Peyer's patch (tissue), 4 donors: Measurements from ENCODE around the gene LRRC8A. TPM values are rescaled to one million over a fixed set of nuclear protein-coding genes. Genes with fewer than 3 reads are reported as not detected.
A peak's percentile ranks its signal among the peaks of the same experiment; 100 is the strongest.

Experiments
- DNase-seq, 3 donors: peaks; one replicate each; pipeline ENCODE4 v3.0.0-alpha.2; 2017 to 2019
- H3K27ac ChIP-seq, 4 donors: fragments of 200-600 bp; sonication (generic); one replicate each; pipeline ENCODE4 v1.5.1; 2016 to 2019
- H3K27me3 ChIP-seq, 2 donors: fragments of 200-600 bp; sonication (generic); one replicate each; pipeline ENCODE4 v1.5.1; 2019
- H3K36me3 ChIP-seq, 3 donors: fragments of 200-600 bp; sonication (generic); one replicate each; pipeline ENCODE4 v1.5.1; 2016 to 2019
- H3K4me1 ChIP-seq, 4 donors: fragments of 200-600 bp; sonication (generic); one replicate each; pipeline ENCODE4 v1.5.1; 2016 to 2019
- H3K4me3 ChIP-seq, 4 donors: fragments of 200-600 bp; sonication (generic); 1 replicate in 3 of 4; 2 replicates in 1 of 4; pipeline ENCODE4 v1.5.1; 2016 to 2019; ENCODE audit warnings: mild to moderate bottlenecking in 1 of 4
- H3K9me3 ChIP-seq, 4 donors: fragments of 200-600 bp; sonication (generic); one replicate each; pipeline ENCODE4 v1.5.1; 2016 to 2019; ENCODE audit warnings: mild to moderate bottlenecking in 1 of 4
- POLR2A ChIP-seq, 2 donors: fragments of 450-650 bp; IDR thresholded peaks; one replicate each; pipeline ENCODE4 v1.5.1; 2017; ENCODE audit warnings: antibody characterized with exemption in 2 of 2, mild to moderate bottlenecking in 2 of 2, moderate library complexity in 2 of 2
- total RNA-seq, 4 donors: library from RNA; depleted of rRNA; stranded (reverse); fragments of >200 nt; gene quantifications; one replicate each; pipeline ENCODE4 v1.1.0, GENCODE V29; 2016
- TF ChIP-seq, protein P1 (sequence below), 6 experiments: fragments of 450-650 bp in 4 of 6; fragments of 200-600 bp in 2 of 6; sonication (generic) in 1 of 6; IDR thresholded peaks; one replicate each; pipeline ENCODE4 v1.5.1; 2017 to 2019; ENCODE audit warnings: antibody characterized with exemption in 6 of 6, mild to moderate bottlenecking in 3 of 6, moderate library complexity in 1 of 6

Gene LRRC8A
- total RNA-seq, 4 donors from 2014 or later: 20.0 to 39.2 (median 27.0) TPM

DNA sequence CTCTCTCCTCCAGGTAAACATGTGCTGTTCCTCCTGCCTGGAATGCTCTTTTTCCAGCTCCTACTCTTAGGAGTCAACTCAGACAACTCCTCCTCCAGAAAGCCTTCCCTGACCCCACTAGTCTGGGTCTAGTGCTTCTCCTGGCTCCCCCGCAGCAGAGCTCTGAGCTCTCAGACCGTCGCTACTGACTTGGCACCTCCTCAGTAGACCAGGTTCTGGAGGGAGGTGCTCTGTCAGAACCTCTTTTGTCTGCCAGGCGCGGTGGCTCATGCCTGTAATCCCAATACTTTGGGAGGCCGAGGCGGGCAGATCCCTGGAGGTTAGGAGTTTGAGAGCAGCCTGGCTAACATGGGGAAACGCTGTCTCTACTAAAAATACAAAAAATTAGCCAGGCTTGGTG is 3.4 kb downstream of the LRRC8A start:
- no peak for TF ChIP-seq POLR2A (IDR thresholded peaks at IDR 0.05)
- TF ChIP-seq, protein P1, sequence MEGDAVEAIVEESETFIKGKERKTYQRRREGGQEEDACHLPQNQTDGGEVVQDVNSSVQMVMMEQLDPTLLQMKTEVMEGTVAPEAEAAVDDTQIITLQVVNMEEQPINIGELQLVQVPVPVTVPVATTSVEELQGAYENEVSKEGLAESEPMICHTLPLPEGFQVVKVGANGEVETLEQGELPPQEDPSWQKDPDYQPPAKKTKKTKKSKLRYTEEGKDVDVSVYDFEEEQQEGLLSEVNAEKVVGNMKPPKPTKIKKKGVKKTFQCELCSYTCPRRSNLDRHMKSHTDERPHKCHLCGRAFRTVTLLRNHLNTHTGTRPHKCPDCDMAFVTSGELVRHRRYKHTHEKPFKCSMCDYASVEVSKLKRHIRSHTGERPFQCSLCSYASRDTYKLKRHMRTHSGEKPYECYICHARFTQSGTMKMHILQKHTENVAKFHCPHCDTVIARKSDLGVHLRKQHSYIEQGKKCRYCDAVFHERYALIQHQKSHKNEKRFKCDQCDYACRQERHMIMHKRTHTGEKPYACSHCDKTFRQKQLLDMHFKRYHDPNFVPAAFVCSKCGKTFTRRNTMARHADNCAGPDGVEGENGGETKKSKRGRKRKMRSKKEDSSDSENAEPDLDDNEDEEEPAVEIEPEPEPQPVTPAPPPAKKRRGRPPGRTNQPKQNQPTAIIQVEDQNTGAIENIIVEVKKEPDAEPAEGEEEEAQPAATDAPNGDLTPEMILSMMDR (IDR thresholded peaks at IDR 0.05): no peak
- DNase-seq: no peak
- H3K9me3 ChIP-seq: no peaks in the 10 kb centered on the region
- H3K27me3 ChIP-seq: no peaks in the 10 kb centered on the region
- no peak overlapping the region for H3K4me3 ChIP-seq
- H3K36me3 ChIP-seq: peaks cover 0 to 28% (median 0%) of the 10 kb centered on the region in 3 donors
- peaks cover 0 to 43% (median 8%) of the 10 kb centered on the region in 4 donors for H3K4me1 ChIP-seq
- H3K27ac ChIP-seq: no peak overlapping the region

DNA sequence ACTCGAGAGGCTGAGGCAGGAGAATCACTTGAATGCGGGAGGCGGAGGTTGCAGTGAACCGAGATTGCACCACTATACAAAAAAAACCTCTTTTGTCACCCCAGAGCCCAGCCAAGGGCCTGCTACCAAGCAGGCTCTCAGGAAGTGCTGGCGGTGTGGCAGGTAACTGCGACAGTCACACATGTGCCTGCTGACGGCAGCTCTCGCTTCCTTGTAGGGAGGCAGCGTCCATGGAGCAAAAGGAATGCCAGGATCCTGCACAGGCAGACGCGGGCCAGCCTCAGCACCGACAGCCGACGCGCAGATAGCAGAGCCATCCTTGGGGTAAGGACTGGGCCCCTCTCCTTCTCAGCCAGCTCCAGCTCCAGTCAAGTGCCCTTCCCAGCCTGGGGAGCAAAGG is 3.9 kb downstream of the LRRC8A start:
- DNase-seq: no peak
- H3K4me3 ChIP-seq: no peak overlapping the region
- TF ChIP-seq POLR2A (IDR thresholded peaks at IDR 0.05): no peak
- TF ChIP-seq, protein P1 (IDR thresholded peaks at IDR 0.05): no peak
- H3K4me1 ChIP-seq: peaks cover 0 to 39% (median 7%) of the 10 kb centered on the region in 4 donors
- H3K27ac ChIP-seq: peak overlapping the region in 1 of 4 donors; percentile 8
- H3K9me3 ChIP-seq: no peaks in the 10 kb centered on the region
- no peaks in the 10 kb centered on the region for H3K27me3 ChIP-seq
- H3K36me3 ChIP-seq: peaks cover 0 to 29% (median 0%) of the 10 kb centered on the region in 3 donors

DNA sequence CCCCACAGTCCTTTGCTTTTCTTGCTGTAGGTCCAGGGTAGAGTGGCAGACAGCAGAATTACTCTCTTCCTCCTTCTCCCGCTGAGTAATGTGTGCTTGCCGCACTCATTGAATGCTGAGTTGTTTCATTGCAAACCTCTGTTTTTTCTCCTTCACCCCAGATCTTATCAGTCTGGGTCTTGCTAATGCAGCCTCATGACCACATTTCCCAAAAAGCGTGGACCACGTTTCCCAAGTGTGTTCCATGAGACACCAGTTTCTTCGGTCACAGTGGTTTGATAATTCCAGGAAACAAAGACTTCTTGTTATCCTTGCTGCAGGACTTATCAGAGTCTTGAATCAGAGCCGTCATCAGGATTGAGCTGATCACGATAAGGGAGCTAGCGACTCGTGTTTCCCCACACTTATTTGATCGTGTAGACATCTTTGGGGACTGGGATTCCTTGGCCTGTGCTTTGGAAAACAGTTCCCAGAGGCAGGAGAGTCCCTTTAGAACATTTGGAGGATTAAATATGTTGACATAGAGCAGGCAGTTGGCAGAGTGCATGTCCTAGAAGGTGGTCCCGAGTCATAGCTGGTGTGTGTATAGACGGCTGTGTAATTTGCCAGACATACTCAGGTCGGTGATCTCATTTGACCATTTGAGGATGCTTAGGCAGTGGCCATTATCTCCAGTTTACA is 4.4 kb downstream of the LRRC8A start:
- H3K4me1 ChIP-seq: peaks cover 0 to 40% (median 6%) of the 10 kb centered on the region in 4 donors
- H3K36me3 ChIP-seq: peaks cover 0 to 29% (median 0%) of the 10 kb centered on the region in 3 donors
- TF ChIP-seq, protein P1 (IDR thresholded peaks at IDR 0.05): no peak

DNA sequence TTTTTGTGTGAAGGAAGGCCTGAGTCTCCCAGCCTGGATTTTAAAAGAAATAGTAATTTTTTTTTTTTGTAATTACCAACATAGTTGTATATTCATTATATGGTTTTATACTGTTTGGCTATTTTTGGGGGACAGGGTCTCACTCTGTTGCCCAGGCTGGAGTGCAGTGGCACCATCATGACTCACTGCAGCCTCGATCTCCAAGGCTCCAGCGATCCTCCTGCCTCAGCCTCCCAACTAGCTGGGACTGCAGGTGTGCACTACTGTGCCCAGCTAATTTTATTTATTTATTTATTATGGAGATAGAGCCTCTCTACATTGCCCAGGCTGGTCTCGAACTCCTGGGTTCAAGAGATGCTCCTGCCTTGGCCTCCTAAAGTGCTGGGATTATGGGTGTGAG is 5.1 kb downstream of the LRRC8A start:
- no peak overlapping the region for H3K27ac ChIP-seq
- no peak for DNase-seq

More for the DNA sequence above, 4.4 kb downstream of the LRRC8A start:
- no peaks in the 10 kb centered on the region for H3K27me3 ChIP-seq
- no peak overlapping the region for H3K4me3 ChIP-seq
- H3K9me3 ChIP-seq: no peaks in the 10 kb centered on the region
- no peak for DNase-seq
- peak overlapping the region in 1 of 4 donors; percentile 8 for H3K27ac ChIP-seq

DNA sequence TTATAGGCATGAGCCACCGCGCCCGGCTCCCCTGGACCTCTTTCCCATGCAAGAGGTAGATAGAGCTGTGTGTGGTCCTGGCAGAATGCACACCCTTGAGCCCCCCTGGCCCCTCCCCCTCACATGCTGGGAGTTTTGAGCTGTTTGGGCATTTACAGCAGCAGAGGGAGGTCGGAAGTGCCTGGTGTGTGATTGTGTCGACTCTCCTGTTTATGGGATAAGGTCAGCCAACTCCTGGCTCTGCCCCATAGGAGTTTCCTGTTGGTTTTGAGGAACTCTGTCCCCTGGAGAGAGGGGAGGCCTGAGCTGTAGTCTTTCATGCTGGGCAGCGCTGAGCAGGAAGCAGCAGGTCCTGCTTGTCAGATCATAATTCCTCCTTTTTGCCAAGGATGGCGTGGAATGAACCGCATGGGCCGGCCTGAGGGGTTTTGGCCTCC is 6.0 kb downstream of the LRRC8A start:
- no peak overlapping the region for H3K4me3 ChIP-seq
- DNase-seq: no peak
- peak overlapping the region in 3 of 4 donors; percentile 1 to 25 (median 18) for H3K27ac ChIP-seq
- TF ChIP-seq, protein P1 (IDR thresholded peaks at IDR 0.05): no peak
- no peak for TF ChIP-seq POLR2A (IDR thresholded peaks at IDR 0.05)
- no peaks in the 10 kb centered on the region for H3K27me3 ChIP-seq
- H3K4me1 ChIP-seq: peaks cover 2 to 55% (median 7%) of the 10 kb centered on the region in 4 donors
- peaks cover 0 to 29% (median 0%) of the 10 kb centered on the region in 3 donors for H3K36me3 ChIP-seq
- no peaks in the 10 kb centered on the region for H3K9me3 ChIP-seq

More for the DNA sequence above, 5.1 kb downstream of the LRRC8A start:
- Histone ChIP-seq H3K36me3 (peaks cover 0 to 29% (median 0%) of the 10 kb centered on the region in 3 donors), H3K4me3 (no peak overlapping the region), H3K27me3 (no peaks in the 10 kb centered on the region), H3K4me1 (peaks cover 0 to 47% (median 6%) of the 10 kb centered on the region in 4 donors), H3K9me3 (no peaks in the 10 kb centered on the region)
- TF ChIP-seq, protein P1 (IDR thresholded peaks at IDR 0.05): no peak
- TF ChIP-seq POLR2A (IDR thresholded peaks at IDR 0.05): no peak
